ENCODE measurements around the gene MUC5B. TPM values are rescaled to one million over a fixed set of nuclear protein-coding genes. Genes with fewer than 3 reads are reported as not detected.
"Not testable (repeated sequence)": the region's sequence is repeated elsewhere in the genome, so short reads cannot be mapped to it uniquely, and the experiment has no call there.

Gene MUC5B
- total and polyA plus RNA-seq, 3 donors from 2014 or later: 0.45 to 0.87 (median 0.50) TPM

GRCh38 chr11:1208144-1208393, 14.8 kb upstream of the MUC5B start:
- Histone ChIP-seq H3K4me1 (no peaks in the 10 kb centered on the region), H3K27ac (no peak overlapping the region), H3K27me3 (no peaks in the 10 kb centered on the region), H3K4me3 (no peak overlapping the region), H3K9me3 (no peaks in the 10 kb centered on the region), H3K36me3 (ENCODE audit: low read depth, missing control alignments) (no peaks in the 10 kb centered on the region)
- DNase-seq: no peak
- TF ChIP-seq CTCF (IDR thresholded peaks at IDR 0.05) (no peak), POLR2A (IDR thresholded peaks at IDR 0.05) (no peak)
- 96% methylated on average over 6 of the region's 6 CpGs; no CpG with 5 or more reads in 1 of the 2 donors for WGBS, 2 donors
- intact Hi-C loops (cut with DNase I; ENCODE audit: low total_unique reads): loop anchor here (5.0 kb wide), 1 partner anchor 309 kb away; no protein-coding TSS in a partner anchor

- H3K27me3 ChIP-seq: no peaks in the 10 kb centered on the region
- TF ChIP-seq CTCF (IDR thresholded peaks at IDR 0.05): no peak
- no peak for TF ChIP-seq POLR2A (IDR thresholded peaks at IDR 0.05)
- intact Hi-C loops (cut with DNase I; ENCODE audit: low total_unique reads): loop anchor here (5.0 kb wide), 1 partner anchor 309 kb away; no protein-coding TSS in a partner anchor
- H3K36me3 ChIP-seq (ENCODE audit: low read depth, missing control alignments): no peaks in the 10 kb centered on the region
- WGBS, 2 donors: 95 to 97% methylated on average over 22 to 30 of the region's 39 CpGs
- no peak for DNase-seq
- H3K27ac ChIP-seq: no peak overlapping the region
- no peak overlapping the region for H3K4me3 ChIP-seq
- no peaks in the 10 kb centered on the region for H3K4me1 ChIP-seq
- H3K9me3 ChIP-seq: no peaks in the 10 kb centered on the region
Observed at GRCh38 chr11:1208394-1209261, 14.2 kb upstream of the MUC5B start.

GRCh38 chr11:1209371-1210057, 13.4 kb upstream of the MUC5B start:
- Histone ChIP-seq H3K36me3 (ENCODE audit: low read depth, missing control alignments) (no peaks in the 10 kb centered on the region), H3K27ac (no peak overlapping the region), H3K4me1 (no peaks in the 10 kb centered on the region), H3K4me3 (no peak overlapping the region), H3K9me3 (no peaks in the 10 kb centered on the region), H3K27me3 (no peaks in the 10 kb centered on the region)
- intact Hi-C loops (cut with DNase I; ENCODE audit: low total_unique reads): loop anchor here (5.0 kb wide), 1 partner anchor 308 kb away; no protein-coding TSS in a partner anchor
- 94% methylated on average over 17 of the region's 17 CpGs for WGBS, 2 donors
- no peak for DNase-seq
- TF ChIP-seq POLR2A (IDR thresholded peaks at IDR 0.05) (no peak), CTCF (IDR thresholded peaks at IDR 0.05) (no peak)

DNA sequence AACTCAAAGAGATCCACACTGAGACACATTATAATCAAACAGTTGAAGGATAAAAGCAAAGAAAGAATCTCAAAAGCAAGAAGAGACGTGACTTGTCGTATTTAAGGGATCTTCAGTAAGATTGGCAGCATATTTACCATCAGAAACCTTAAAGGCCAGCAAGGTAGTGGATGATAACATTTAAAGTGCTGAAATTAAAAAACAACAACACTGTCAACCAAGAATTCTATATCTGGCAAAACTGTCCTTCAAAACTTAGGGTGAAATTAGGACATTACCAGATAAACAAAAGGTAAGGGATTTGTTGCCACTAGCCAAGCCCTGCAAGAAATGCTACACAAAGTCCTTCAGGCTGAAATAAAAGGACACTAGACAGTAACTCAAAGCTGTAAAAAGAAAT, 11.0 kb upstream of the MUC5B start:
- Histone ChIP-seq H3K9me3 (no peaks in the 10 kb centered on the region), H3K4me1 (no peaks in the 10 kb centered on the region), H3K4me3 (no peak overlapping the region), H3K27me3 (no peaks in the 10 kb centered on the region), H3K27ac (no peak overlapping the region), H3K36me3 (ENCODE audit: low read depth, missing control alignments) (no peaks in the 10 kb centered on the region)
- no peak for DNase-seq
- no peak for TF ChIP-seq CTCF (IDR thresholded peaks at IDR 0.05)
- TF ChIP-seq POLR2A (IDR thresholded peaks at IDR 0.05): no peak
- intact Hi-C loops (cut with DNase I; ENCODE audit: low total_unique reads): no loop called here
- WGBS, 2 donors: 76 to 82% methylated on average over 2 of the region's 2 CpGs

GRCh38 chr11:1215826-1216225, 7.0 kb upstream of the MUC5B start:
- intact Hi-C loops (cut with DNase I; ENCODE audit: low total_unique reads); H3K27me3 ChIP-seq; H3K36me3 ChIP-seq (ENCODE audit: low read depth, missing control alignments); H3K9me3 ChIP-seq; H3K27ac ChIP-seq; H3K4me1 ChIP-seq; H3K4me3 ChIP-seq; DNase-seq: not testable (repeated sequence)
- 91 to 93% methylated on average over 8 of the region's 8 CpGs for WGBS, 2 donors

Measured in testis (tissue), 3 donors.